Astrocyte (in vitro differentiated cells and primary cell): Measurements from ENCODE around the gene CDCA7. TPM values are rescaled to one million over a fixed set of nuclear protein-coding genes. Genes with fewer than 3 reads are reported as not detected.

Source experiments
- DNase-seq: peaks from one replicate; pipeline ENCODE4 v3.0.0-alpha.2; 2010; ENCODE audit warnings: low read depth
- FAIRE-seq: peaks from 2 replicates; lab custom pipeline; 2011; peaks lifted over from hg19 to GRCh38; lab: Jason Lieb, UNC
- H2AFZ ChIP-seq: 2 replicates; pipeline ENCODE4 v1.6.0; 2012; ENCODE audit warnings: low read depth, low read length, inconsistent platforms
- H3K27ac ChIP-seq: 2 replicates; pipeline ENCODE4 v1.5.1; 2011; ENCODE audit warnings: low read depth, low read length, inconsistent platforms
- H3K27me3 ChIP-seq: 2 replicates; pipeline ENCODE4 v1.6.0; 2011; ENCODE audit warnings: low read length, inconsistent platforms; ENCODE audit not compliant: insufficient read depth
- H3K36me3 ChIP-seq: 2 replicates; pipeline ENCODE4 v1.5.1; 2011; ENCODE audit warnings: low read length, inconsistent platforms; ENCODE audit not compliant: insufficient read depth
- H3K4me1 ChIP-seq: 2 replicates; pipeline ENCODE4 v1.5.1; 2011; ENCODE audit warnings: low read length, inconsistent platforms; ENCODE audit not compliant: insufficient read depth
- H3K4me2 ChIP-seq: 2 replicates; pipeline ENCODE4 v1.6.0; 2012; ENCODE audit warnings: low read length, inconsistent platforms
- H3K4me3 ChIP-seq: 2 replicates; pipeline ENCODE4 v1.5.1; 2011; ENCODE audit warnings: low read depth, mild to moderate bottlenecking, low read length, inconsistent platforms; ENCODE audit not compliant: insufficient read depth
- H3K79me2 ChIP-seq: 2 replicates; pipeline ENCODE4 v1.6.0; 2012; ENCODE audit warnings: mild to moderate bottlenecking, low read length, inconsistent platforms; ENCODE audit not compliant: insufficient read depth
- H3K9ac ChIP-seq: 2 replicates; pipeline ENCODE4 v1.6.0; 2012; ENCODE audit warnings: mild to moderate bottlenecking, low read length, inconsistent platforms
- H3K9me3 ChIP-seq: 2 replicates; pipeline ENCODE4 v1.5.1; 2012; ENCODE audit warnings: low read depth, mild to moderate bottlenecking, low read length, inconsistent platforms; ENCODE audit not compliant: insufficient read depth
- H4K20me1 ChIP-seq: 2 replicates; pipeline ENCODE4 v1.6.0; 2012; ENCODE audit warnings: low read length, inconsistent platforms; ENCODE audit not compliant: insufficient read depth
- H3K27ac Mint-ChIP-seq: one replicate; pipeline ENCODE4 v1.8.0; 2021; ENCODE audit warnings: mild to moderate bottlenecking, mixed read lengths; ENCODE audit not compliant: unreplicated experiment
- H3K27me3 Mint-ChIP-seq: one replicate; pipeline ENCODE4 v1.8.0; 2021; ENCODE audit warnings: low read depth, mixed read lengths; ENCODE audit not compliant: unreplicated experiment
- H3K36me3 Mint-ChIP-seq: one replicate; pipeline ENCODE4 v1.8.0; 2021; ENCODE audit warnings: low read depth, mixed read lengths; ENCODE audit not compliant: unreplicated experiment
- H3K4me1 Mint-ChIP-seq: one replicate; pipeline ENCODE4 v1.8.0; 2021; ENCODE audit warnings: low read depth, mixed read lengths; ENCODE audit not compliant: unreplicated experiment
- H3K4me3 Mint-ChIP-seq: one replicate; pipeline ENCODE4 v1.8.0; 2021; ENCODE audit warnings: mild to moderate bottlenecking, moderate library complexity, mixed read lengths; ENCODE audit not compliant: unreplicated experiment
- H3K9me3 Mint-ChIP-seq: one replicate; pipeline ENCODE4 v1.8.0; 2021; ENCODE audit warnings: mild to moderate bottlenecking, mixed read lengths; ENCODE audit not compliant: unreplicated experiment
- CTCF ChIP-seq: IDR thresholded peaks from 2 replicates; pipeline ENCODE4 v1.5.1; 2011; ENCODE audit warnings: low read depth, mild to moderate bottlenecking, inconsistent platforms, low read length, moderate library complexity; ENCODE audit not compliant: insufficient read depth
- EZH2 ChIP-seq: IDR thresholded peaks from 2 replicates; pipeline ENCODE4 v1.6.1; 2012; ENCODE audit warnings: mild to moderate bottlenecking, low read length, inconsistent platforms; ENCODE audit not compliant: insufficient read depth
- total RNA-seq: library from RNA; stranded (reverse); gene quantifications from 2 replicates; pipeline ENCODE4 v1.2.1, GENCODE V29; 2021

CDCA7 gene
- total RNA-seq, 1 donor from 2014 or later: 5.3 TPM

GRCh38 chr2:173388795-173389194 lies 34.1 kb downstream of the CDCA7 start:
- no peak for FAIRE-seq
- H3K4me3 Mint-ChIP-seq: no peak overlapping the region

GRCh38 chr2:173390036-173390435 lies 35.4 kb downstream of the CDCA7 start:
- no peaks in the 10 kb centered on the region for H4K20me1 ChIP-seq
- H3K36me3 ChIP-seq: no peaks in the 10 kb centered on the region
- Mint-ChIP-seq H3K27me3 (peaks cover 14% of the 10 kb centered on the region), H3K36me3 (no peaks in the 10 kb centered on the region), H3K4me3 (no peak overlapping the region), H3K27ac (no peak overlapping the region), H3K4me1 (no peaks in the 10 kb centered on the region), H3K9me3 (no peaks in the 10 kb centered on the region)
- H3K4me1 ChIP-seq: no peaks in the 10 kb centered on the region
- H3K9me3 ChIP-seq: no peaks in the 10 kb centered on the region
- H2AFZ ChIP-seq: no peak overlapping the region
- TF ChIP-seq CTCF (no peak), EZH2 (no peak)
- no peaks in the 10 kb centered on the region for H3K79me2 ChIP-seq
- FAIRE-seq: no peak
- H3K4me2 ChIP-seq: no peak overlapping the region
- peaks cover 2% of the 10 kb centered on the region for H3K27me3 ChIP-seq
- H3K9ac ChIP-seq: no peak overlapping the region
- H3K27ac ChIP-seq: no peak overlapping the region
- no peak overlapping the region for H3K4me3 ChIP-seq
- no peak for DNase-seq

More at GRCh38 chr2:173388795-173389194, 34.1 kb downstream of the CDCA7 start:
- H3K9ac ChIP-seq: no peak overlapping the region
- no peak overlapping the region for H3K27ac Mint-ChIP-seq
- H3K9me3 Mint-ChIP-seq: no peaks in the 10 kb centered on the region
- no peaks in the 10 kb centered on the region for H3K79me2 ChIP-seq
- H3K4me2 ChIP-seq: no peak overlapping the region
- no peak overlapping the region for H2AFZ ChIP-seq
- no peak for TF ChIP-seq EZH2
- TF ChIP-seq CTCF: no peak
- no peaks in the 10 kb centered on the region for H3K4me1 Mint-ChIP-seq
- no peaks in the 10 kb centered on the region for H3K4me1 ChIP-seq
- no peaks in the 10 kb centered on the region for H3K36me3 Mint-ChIP-seq
- no peaks in the 10 kb centered on the region for H3K27me3 ChIP-seq
- H3K9me3 ChIP-seq: no peaks in the 10 kb centered on the region
- peaks cover 7% of the 10 kb centered on the region for H3K27me3 Mint-ChIP-seq
- no peaks in the 10 kb centered on the region for H4K20me1 ChIP-seq
- no peak overlapping the region for H3K27ac ChIP-seq
- DNase-seq: no peak
- H3K36me3 ChIP-seq: no peaks in the 10 kb centered on the region
- H3K4me3 ChIP-seq: no peak overlapping the region

GRCh38 chr2:173392731-173393130 lies 38.1 kb downstream of the CDCA7 start:
- no peak overlapping the region for H3K27ac Mint-ChIP-seq
- DNase-seq: no peak

More at GRCh38 chr2:173392731-173393130, 38.1 kb downstream of the CDCA7 start:
- Mint-ChIP-seq H3K4me3 (no peak overlapping the region), H3K27me3 (peaks cover 15% of the 10 kb centered on the region), H3K36me3 (no peaks in the 10 kb centered on the region), H3K9me3 (no peaks in the 10 kb centered on the region), H3K4me1 (no peaks in the 10 kb centered on the region)
- no peaks in the 10 kb centered on the region for H3K36me3 ChIP-seq
- FAIRE-seq: no peak
- H3K4me2 ChIP-seq: no peak overlapping the region
- H3K27me3 ChIP-seq: peaks cover 5% of the 10 kb centered on the region
- no peak overlapping the region for H3K27ac ChIP-seq
- H3K4me1 ChIP-seq: no peaks in the 10 kb centered on the region
- no peaks in the 10 kb centered on the region for H4K20me1 ChIP-seq
- no peak overlapping the region for H3K4me3 ChIP-seq
- TF ChIP-seq CTCF (no peak), EZH2 (no peak)
- no peaks in the 10 kb centered on the region for H3K79me2 ChIP-seq
- no peak overlapping the region for H3K9ac ChIP-seq
- H2AFZ ChIP-seq: no peak overlapping the region
- H3K9me3 ChIP-seq: no peaks in the 10 kb centered on the region
